H1 (cell line): ENCODE data around the gene MIA2.

Experiments
- CHD1 ChIP-seq: IDR thresholded peaks from 2 replicates; pipeline ENCODE4 v1.6.1; 2012; ENCODE audit warnings: low read depth, low read length, improper control_type of control experiment
- CTCF ChIP-seq, 3 experiments: IDR thresholded peaks; 1 replicate in 2 of 3; 2 replicates in 1 of 3; pipeline versions ENCODE4 v1.5.1 to v1.6.1; 2011; ENCODE audit warnings: low read length in 3 of 3, mild to moderate bottlenecking in 3 of 3, inconsistent platforms in 2 of 3, low read depth in 1 of 3, moderate library complexity in 1 of 3; ENCODE audit not compliant: insufficient read depth in 1 of 3; ENCODE audit errors: control extremely low read depth in 1 of 3
- EZH2 ChIP-seq: fragments of 200-600 bp; sonication (generic); IDR thresholded peaks from 2 replicates; pipeline ENCODE4 v1.7.1; 2012; ENCODE audit warnings: low read depth, mild to moderate bottlenecking, moderate library complexity, low read length, inconsistent platforms; ENCODE audit not compliant: severe bottlenecking
- NRF1 ChIP-seq: IDR thresholded peaks from 2 replicates; pipeline ENCODE4 v1.6.1; 2011; ENCODE audit warnings: mild to moderate bottlenecking, low read depth, low read length, improper control_type of control experiment
- POLR2A ChIP-seq, 2 experiments: IDR thresholded peaks; 1 replicate in 1 of 2; 2 replicates in 1 of 2; pipeline ENCODE4 v1.6.1; 2011; ENCODE audit warnings: low read depth in 2 of 2, low read length in 2 of 2, mild to moderate bottlenecking in 2 of 2; ENCODE audit errors: control extremely low read depth in 1 of 2
- SIN3A ChIP-seq, 2 experiments: IDR thresholded peaks in 1 of 2; conservative IDR thresholded peaks in 1 of 2; 2 replicates each; pipeline ENCODE4 v1.6.1; 2011 to 2012; ENCODE audit warnings: low read length in 2 of 2, improper control_type of control experiment in 1 of 2, low read depth in 1 of 2, mild to moderate bottlenecking in 1 of 2
- TAF7 ChIP-seq: optimal IDR thresholded peaks from 2 replicates; pipeline ENCODE3; 2011; ENCODE audit warnings: low read depth, mild to moderate bottlenecking, inconsistent platforms, low read length, moderate library complexity, borderline replicate concordance
- TBP ChIP-seq: IDR thresholded peaks from 2 replicates; pipeline ENCODE4 v1.6.1; 2011; ENCODE audit warnings: low read depth, low read length, improper control_type of control experiment
- USF2 ChIP-seq: IDR thresholded peaks from 2 replicates; pipeline ENCODE4 v1.6.1; 2011; ENCODE audit warnings: low read length, improper control_type of control experiment

GRCh38 chr14:39393289-39393688, 159.6 kb downstream of the MIA2 start:
- TF ChIP-seq CTCF (IDR thresholded peaks at IDR 0.05; ENCODE audit: control extremely low read depth in 1 of 3, insufficient read depth in 1 of 3, low read depth in 1 of 3, low read length in 3 of 3) (no peak), CHD1 (no peak), USF2 (no peak), TBP (no peak), TAF7 (no peak), NRF1 (no peak), EZH2 (no peak), POLR2A (IDR thresholded peaks at IDR 0.05; ENCODE audit: control extremely low read depth in 1 of 2, low read depth in 2 of 2, low read length in 2 of 2) (no peak), SIN3A (conservative IDR thresholded peaks at IDR 0.05 in 1 of 2, IDR thresholded peaks at IDR 0.05 in 1 of 2; ENCODE audit: low read depth in 1 of 2, low read length in 2 of 2) (no peak)
